Measurements from ENCODE around the gene EXOC6B.
"Not testable (repeated sequence)": the region's sequence is repeated elsewhere in the genome, so short reads cannot be mapped to it uniquely, and the experiment has no call there.

Gene EXOC6B

DNA sequence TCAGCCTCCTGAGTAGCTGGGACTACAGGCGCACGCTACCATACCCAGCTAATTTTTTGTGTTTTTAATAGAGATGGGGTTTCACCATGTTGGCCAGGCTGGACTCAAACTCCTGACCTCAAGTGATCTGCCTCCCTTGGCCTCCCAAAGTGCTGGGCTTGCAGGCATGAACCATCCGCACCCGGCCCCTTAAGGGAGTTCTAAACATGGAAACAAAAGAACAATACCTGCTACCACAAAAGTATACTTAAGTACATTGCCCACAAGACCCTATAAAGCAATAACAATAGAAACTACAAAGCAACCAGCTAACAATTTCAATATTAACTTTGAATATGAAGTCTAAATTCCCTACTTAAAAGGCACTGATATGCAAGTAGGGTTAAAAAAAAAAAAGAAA lies 242.0 kb downstream of the EXOC6B start:
- not testable (repeated sequence) for DNase-seq

DNA sequence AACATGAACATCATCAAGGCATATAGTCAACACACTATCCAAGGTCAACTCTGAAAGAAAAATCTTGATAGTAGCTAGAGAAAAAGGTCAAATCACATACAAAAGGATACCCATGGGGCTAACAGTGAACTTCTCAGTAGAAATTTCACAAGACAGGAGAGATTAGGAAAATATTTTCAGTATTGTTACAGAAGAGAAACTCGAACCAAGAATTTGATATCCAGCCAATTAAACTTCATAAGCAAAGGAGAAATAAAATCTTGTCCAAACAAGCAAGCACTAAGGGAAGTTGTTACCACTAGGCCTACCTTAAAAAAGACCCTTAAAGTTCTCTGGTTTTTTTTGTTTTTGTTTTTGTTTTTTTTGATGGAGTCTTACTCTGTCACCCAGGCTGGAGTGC lies 242.5 kb downstream of the EXOC6B start:
- no peak for DNase-seq

DNA sequence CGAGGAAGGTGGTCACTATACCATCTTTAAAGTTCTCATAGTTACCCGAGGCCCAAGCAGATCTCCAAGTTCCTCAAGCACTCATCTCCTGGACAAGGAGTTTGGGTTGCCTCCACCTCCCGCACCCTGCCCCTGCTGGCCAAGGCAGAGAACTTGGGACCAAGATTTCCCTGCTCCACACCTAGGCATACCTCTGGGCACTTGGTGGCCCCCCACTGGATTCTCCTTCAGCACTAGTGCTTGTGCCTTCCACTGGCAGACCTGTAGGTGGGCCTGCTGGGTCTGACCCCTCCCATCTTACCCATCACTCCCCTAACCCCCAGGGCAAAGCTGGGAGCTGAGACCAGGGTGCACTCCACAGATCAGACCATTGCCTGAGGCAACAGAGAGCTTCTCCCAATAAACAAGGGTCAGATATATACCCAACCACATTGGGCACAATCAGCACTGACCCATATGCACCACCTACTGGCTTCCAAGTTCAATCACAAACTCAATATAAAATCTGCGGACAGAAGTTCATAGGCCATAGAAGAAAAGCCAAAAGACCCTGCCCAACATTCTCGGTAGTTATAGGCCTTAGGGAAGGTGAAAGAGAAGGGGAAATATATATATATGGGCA lies 244.2 kb downstream of the EXOC6B start:
- DNase-seq: no peak

DNA sequence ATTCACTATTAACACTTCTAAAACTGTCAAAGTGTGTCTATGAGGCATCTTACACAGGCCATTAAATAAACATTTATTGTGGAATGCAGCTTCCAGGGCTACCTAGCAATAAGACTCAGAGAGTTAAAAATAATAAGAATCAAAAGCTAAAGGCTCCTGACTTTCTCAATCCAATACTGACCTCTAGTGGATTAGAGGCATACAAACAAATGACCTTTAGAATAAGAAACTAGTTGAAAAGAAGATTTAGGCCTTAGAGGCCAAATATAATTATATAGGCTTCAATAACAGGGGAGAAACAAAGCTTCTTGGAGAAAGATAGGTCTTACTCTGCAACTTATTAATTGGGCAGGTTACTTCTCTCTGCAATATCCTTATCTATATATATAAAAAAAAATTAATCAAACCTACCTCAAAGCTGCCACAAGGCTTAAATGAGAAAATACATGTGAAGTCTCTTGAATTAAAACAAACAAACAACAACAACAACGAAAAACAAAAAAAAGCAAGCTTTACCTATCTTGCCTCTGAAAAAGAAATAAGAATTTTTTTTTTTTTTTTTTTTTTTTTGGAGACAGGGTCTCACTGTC lies 246.1 kb downstream of the EXOC6B start:
- DNase-seq: no peak

DNA sequence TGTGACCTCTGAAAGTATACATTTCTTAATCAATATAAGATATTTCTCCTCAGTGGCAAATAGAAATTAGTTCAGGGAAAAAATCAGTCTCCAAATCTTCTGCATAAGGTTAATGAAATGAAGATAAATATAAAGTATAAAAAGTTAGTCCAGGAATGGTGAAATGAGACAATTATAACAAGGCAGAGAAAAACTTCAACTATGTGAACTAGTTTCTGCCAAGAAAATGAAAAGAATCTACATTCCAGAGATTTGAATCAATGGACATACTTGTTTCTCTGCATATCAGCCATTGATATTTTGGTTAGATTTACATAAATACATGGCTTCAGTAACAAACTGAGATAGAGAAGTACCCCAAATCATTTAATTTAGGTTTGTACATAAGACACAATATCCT lies 249.0 kb downstream of the EXOC6B start:
- no peak for DNase-seq

DNA sequence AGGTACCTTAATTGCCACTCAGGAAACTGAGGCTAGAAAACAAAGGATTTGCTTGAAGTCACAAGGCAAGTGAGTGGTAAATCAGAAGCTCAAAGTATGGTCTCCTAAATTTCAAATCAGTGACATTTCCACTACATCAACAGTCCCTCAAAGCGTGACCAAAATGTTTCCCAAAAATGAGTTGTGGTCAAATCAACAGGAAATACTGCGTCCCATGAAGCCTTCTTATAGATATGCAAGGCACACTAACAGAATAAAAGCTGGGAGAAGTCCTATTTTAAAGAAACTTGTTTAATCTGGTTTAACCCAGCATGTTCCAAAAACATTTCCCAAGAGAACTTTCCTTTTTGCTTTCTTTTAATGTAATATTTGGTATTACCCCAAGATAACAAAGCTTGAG lies 249.4 kb downstream of the EXOC6B start:
- DNase-seq: no peak

DNA sequence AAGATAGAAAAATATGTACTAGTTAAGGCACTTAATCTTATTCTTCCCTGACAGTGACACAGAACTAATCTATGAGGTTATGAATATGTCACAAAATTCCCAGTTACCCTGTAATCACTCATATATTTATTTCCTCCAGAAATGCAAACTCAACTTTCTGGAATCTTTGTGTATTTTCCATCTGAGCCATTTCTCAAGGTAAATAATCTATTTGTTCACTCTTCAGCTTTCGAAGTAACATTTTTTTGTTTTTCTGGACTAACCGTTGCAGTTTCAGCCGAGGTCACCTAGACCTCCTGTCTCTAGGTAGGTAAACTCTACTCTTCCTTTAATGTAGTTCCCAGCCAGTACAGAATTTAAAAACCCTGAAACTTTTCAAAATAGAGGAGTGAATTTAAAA lies 250.9 kb downstream of the EXOC6B start:
- DNase-seq: no peak

DNA sequence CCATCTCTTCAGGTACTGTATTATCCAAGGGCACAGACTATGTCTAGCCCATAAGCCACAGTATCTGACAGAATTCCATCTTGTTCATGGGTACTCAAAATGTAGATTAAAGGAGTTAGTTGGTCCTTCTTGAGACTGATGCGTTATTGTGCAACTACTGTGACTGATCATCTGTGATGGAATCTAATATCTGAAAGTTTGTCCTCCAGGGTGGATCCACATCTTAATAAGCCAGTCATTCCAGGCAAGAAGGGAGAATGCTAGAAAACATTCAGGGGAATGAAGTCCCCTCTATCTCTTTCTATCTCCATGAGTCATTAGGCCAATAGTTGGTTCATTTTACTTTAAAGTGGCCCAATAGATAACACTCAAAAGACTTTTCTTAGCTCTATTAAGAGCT lies 252.6 kb downstream of the EXOC6B start:
- DNase-seq: no peak

DNA sequence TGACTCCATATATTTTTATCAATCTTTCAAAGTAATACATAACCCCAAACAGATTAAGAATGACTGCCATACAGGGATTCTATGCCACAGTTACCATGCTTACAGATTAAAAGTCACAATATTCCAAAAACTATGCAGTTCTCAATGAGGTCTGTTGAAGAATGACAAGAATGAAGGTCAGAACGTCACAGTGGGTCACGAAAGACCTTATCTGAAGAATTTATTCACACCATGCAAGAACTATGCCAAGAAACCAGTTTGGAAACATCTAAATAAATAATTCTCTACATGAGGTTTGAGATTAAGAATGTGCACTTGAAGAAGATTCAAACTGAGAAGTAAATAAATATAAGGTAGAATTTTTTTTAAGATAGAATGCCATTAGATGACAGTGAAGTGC lies 253.3 kb downstream of the EXOC6B start:
- DNase-seq: no peak

DNA sequence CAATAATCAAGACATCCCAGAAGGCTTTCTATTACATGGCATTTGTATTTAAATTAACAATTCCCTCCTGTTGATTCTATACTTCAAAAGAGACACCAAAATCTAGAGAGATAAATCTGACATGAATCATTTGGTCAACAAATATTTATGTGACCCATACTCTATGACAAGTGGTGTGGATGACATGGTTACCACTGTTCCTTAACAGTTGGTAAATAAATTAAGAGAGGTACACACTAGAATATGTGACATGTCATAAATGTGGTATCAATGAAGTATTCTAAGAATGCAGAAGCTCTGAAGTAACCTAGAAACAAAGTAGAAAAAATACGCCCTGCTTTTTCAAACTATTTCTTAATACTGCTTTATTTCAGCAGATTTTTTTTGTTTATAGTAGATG lies 255.4 kb downstream of the EXOC6B start:
- no peak for DNase-seq

DNA sequence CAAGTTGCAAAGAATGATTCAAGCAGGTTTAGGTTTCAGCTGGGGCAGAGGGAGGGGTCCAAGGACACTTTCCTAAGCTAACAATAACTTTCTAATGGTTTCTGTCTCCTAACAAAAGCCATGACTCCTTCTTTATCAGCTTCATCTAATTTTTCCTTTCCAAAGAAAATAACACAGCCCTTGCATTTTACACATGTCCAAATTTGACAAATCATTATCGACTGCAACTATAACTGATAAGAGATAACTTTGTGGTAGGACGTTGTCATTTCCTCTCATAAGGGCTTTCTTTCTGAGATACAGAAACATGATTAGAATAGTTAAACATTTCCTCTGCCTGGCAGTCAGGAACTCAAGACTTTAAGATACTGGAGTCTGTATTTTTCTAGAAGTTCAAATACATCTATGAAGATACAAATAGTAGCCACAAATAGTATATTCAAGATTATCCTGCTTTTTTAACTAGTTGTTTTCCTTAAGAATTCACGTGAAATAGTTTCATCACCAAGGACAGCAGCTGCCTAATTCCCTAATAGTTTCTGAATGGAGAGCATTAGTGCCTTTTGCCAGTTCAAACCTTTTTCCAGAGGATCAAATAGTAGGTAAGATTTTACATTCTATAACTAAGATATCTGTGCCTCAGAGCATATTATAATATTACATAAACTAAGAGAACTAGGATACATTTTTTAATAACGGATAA lies 263.2 kb downstream of the EXOC6B start:
- DNase-seq: no peak

DNA sequence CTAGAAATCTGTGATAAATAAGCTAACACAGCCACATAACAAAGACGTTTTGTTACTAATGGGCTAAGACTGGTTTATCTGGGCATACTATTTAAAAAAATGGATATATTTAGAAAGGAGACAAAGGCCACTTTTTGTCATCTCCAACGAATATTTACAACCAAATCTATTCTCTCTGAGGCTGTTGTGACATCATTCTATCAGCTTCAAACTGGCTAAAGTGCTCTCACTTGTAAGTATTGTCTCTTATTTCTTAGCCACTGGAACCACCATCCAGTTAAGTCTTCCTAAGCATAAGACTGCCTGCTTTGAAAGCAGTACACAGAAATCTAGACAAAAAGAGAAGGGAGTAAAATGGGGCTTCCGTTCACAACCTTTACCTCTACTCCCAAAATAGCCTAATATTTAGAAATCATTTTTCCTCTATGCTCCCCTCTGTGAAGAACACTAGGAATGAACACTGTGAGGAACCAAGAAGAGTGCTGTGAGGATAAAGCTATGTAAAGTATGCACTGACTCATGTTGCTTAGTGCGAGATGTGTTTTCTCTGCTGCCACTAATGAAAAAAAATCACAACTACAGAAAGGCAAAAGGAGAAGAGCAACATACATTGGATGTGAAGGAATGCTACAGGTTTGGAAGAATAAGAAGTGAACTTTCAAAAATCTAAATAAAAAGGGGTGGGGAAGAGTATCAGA lies 264.1 kb downstream of the EXOC6B start:
- DNase-seq: no peak

DNA sequence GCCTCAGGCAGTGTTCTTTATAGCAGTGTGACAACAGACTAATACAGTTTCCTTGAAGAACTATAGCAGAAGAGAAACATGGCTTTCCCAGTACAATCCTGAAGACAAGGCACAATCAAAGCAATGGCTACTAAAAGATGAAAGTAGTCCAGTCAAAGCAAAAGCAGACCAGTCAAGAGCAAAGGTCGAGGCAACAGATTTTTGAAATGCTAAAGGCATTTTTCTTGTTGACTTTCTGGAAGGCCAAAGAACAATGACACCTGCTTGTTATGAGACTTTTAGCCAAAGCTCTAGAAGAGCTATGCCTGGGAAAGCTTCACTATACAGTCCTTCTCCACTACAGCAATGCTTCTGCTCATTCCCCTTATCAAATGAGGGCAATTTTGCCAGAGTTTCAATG lies 269.9 kb downstream of the EXOC6B start:
- DNase-seq: no peak

DNA sequence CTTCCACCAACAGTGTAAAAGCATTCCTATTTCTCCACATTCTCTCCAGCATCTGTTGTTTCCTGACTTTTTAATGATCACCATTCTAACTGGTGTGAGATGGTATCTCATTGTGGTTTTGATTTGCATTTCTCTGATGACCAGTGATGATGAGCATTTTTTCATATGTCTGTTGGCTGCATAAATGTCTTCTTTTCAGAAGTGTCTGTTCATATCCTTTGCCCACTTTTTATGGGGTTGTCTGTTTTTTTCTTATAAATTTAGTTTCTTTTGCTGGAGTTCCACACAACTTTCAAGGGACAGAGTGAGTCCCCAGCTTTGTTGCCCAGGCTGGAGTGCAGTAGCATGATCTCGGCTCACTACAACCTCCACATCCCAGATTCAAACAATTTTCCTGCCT lies 270.5 kb downstream of the EXOC6B start:
- not testable (repeated sequence) for DNase-seq

DNA sequence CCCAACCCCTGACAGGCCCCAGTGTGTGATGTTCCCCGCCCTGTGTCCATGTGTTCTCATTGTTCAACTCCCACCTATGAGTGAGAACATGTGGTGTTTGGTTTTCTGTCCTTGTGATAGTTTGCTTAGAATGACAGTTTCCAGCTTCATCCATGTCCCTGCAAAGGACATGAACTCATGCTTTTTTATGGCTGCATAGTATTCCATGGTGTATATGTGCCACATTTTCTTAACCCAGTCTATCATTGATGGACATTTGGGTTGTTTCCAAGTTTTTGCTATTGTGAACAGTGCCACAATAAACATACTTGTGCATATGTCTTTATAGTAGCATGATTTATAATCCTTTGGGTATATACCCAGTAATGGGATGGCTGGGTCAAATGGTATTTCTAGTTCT lies 270.9 kb downstream of the EXOC6B start:
- DNase-seq: not testable (repeated sequence)

DNA sequence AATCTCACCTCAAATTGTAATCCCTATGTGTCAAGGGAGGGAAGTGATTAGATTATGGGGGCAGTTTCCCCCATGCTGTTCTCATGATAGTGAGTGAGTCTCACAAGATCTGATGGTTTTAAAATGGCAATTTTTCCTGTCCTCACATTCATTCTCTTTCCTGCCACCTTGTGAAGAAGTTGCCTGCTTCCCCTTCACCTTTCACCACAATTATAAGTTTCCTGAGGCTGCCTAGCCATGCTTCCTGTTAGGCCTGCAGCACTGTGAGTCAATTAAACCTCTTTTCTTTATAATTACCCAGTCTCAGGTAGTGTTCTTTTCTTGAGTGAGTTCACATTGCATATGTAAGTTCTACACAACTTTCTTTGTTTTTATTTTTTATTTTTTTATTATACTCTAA lies 271.5 kb downstream of the EXOC6B start:
- DNase-seq: no peak

DNA sequence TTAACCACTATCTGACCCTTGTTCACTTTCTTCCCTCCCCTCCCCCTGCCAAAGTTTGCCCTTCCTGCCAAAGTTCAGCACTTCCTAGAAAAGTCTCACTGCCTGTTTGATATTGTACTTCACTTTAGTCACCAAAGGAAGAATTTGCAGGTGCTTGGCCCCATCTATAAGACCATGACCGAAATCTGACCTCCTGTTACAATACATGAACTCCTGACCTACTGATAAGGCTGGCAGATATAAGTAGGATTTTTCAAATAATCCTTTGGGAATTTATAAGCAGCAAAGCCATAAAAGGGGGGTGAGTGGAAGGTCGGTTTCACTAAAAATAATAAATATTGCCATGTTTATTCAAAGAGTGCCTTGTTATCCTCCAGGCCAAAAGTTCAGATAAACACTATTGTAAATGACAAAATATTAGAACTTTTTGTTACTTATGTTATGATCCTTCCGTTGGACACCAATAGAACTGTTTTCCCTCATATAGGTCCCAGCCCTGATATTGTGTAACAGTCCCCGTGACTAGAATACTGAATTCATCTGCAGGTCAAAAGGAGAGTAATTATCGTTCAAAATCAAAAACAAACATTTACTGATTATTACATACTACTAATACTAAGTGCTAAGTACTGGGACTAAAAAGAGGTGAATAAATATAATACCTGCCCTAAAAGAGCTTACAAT lies 277.6 kb downstream of the EXOC6B start:
- no peak for DNase-seq

DNA sequence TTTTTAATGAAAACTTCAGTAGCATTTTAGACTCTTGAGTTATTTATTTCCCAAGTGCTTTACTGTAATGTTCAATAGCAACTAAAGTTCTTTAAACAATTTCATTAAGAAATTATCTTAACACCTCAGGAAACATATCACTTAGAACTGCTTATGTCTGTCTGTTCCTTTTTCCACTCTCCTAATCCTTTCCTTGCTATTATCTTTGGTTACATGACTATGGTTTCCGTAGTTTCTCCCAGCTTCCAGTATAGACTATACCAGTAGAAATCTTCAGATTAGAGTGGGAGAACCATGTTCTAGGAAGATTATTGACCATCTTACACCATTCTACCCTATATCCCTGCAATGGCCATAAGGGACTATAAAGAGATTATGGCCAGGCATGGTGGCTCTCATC lies 280.0 kb downstream of the EXOC6B start:
- no peak for DNase-seq

DNA sequence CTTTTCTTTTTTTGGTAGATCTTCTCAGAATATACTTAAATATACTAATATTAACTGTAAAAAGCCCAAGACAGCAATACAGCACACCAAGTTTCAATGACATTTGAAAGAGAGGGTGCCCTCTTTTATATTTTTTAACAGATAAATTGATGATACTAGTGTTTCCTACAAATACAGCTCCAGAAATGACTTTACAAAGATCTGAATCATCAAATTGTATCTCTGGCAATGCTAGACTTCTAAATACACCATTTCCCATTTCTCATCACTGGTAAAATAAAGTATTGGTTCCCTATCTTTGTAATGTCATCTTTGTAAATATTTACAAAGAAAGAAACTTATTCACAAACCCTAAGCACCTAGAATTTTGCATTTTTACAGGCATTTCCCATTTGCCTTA lies 281.3 kb downstream of the EXOC6B start:
- DNase-seq: no peak

DNA sequence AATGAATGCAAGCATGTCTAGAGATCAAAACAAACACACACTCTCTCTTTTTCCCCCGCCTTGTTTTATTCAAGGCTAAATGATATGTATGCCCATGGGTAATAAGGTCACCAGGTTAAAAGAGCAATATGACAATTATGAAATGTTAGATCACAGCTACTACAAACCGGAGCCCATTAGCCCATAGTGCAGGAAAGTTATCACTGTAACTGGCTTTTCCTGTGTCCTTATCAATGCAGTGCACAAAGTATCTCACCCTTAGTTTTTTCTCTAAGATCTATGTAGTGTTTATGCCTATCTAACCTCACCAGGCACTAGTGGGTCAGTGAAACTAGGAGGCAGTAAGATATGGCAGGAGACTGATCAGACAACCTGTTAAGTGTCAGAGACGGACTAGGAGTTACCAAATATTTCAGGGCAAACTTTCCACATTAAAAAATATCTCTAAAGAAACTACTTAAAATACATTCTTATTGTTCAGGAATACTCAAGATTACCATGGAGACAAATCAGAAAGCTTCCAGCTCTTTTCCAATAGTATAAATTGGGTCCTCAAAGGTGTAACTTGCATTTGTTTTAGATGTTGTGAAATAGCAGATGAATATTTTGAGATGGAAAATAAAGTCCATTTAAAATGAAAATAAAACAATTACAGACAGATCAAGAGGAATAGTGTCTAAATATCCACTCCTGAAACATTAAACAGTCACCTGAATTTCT lies 282.2 kb downstream of the EXOC6B start:
- DNase-seq: no peak

DNA sequence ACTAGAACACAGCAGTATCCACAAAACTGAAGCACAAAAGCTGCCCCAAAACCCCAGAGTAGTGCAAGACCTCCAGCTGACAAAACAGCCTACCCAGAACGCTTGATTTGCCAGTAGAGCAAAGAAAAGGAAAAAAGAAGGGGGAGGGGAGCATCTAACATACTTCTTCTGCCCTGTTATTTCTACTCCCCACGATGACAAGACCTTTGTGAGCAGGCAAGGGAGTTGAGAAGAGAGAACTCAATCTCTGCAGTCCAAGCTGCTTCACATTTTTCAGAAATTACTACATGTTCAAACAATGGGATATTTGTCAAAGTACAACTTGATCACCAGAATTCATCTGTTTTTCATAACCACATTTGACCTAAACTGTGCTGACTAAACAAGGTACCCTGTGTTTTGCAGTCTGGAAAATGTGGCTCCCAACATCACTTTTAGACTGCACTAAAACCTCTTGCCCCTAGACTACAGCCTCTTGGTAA lies 286.7 kb downstream of the EXOC6B start:
- DNase-seq: no peak

DNA sequence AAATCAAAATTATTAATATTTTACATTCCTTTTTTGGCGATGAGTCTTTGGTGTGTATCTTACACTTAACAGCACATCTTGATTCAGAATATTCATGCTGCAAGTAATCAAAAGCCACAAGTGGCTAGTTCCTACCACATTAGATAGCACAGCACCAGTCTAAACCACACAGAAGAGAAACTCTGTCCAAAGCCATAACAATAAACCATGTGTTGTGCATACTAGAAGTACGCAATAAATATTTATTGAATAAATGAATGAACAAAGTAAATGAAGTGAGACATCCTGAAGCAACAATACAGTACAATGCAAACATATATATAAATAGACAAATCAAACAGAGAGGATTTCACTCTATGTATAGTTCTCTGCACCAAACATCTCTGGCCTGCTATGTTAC lies 287.3 kb downstream of the EXOC6B start:
- DNase-seq: no peak

DNA sequence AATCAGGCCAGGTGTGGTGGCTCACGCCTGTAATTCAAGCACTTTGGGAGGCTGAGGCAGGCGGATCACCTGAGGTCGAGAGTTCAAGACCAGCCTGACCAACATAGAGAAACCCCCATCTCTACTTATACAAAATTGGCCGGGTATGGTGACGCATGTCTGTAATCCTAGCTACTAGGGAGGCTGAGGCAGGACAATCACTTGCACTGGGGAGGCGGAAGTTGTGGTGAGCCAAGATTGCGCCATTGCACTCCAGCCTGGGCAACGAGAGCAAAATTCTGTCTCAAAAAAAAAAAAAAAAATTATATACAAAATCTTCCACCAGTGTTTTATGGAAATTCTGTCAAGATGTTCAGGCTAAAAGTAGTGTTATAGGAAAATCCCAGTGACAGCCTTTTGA lies 290.2 kb downstream of the EXOC6B start:
- not testable (repeated sequence) for DNase-seq

Data from activated CD4-positive, CD25-positive, alpha-beta regulatory T cell treated with anti-CD3 and anti-CD28 coated beads, Interleukin-2, amount 50 U/mL, for 72 hours (primary cell).